ENCODE measurements around the gene CEBPB. TPM values are rescaled to one million over a fixed set of nuclear protein-coding genes. Genes with fewer than 3 reads are reported as not detected.
A peak's percentile ranks its signal among the peaks of the same experiment; 100 is the strongest.

Gene CEBPB
- total RNA-seq, 2 donors from 2014 or later, result 47.7 to 104 TPM

DNA sequence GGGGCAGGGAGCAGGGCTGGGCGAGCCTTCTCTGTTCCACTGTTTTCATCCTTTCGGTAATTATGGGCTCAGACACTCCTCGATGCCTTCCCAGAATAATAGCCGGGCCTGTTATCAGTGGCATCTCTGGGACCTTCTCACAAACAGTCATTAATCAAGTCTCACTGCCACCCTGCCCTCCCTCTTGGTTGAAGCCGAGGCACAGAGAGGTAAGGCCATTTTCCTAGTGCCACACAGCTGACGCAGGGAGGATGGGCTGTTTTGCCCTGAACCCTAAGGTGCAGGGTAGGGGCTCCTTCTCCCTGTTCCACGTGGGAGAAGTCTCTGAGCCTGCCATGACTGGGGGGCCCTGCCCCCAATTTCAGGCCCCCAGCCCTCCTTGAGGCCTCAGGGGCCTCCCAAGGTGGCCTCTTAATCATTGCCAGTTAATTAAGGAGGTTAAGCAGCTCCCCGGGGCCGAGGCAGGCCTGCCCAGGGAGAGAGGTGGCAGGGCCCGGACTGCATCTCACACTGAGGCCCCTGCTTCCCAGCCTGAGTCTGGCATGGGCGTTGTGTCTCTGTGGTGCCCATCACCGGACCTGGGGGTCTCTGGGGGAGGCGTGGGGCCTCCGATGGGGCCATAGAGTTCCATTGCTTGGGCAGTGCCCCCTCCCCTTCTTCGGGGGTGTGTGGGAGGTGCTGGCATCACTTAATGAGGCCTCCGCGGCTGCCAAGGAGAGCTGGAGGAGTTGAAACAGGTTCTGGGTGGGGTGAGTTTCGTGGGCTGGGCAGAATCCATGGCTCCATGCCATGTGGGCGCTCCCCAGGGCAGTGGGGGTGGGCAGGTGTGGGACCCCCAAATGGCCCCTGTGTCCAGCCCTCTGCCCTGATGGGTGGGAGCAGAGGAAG is 42.9 kb downstream of the CEBPB start:
- no peak for DNase-seq
- no peak for ATAC-seq
- no peaks in the 10 kb centered on the region for H3K27me3 ChIP-seq
- no peaks in the 10 kb centered on the region for H3K36me3 ChIP-seq (replicated peaks in 1 of 2; ENCODE audit: insufficient read depth in 1 of 2, low read depth in 2 of 2)
- H3K4me1 ChIP-seq, result no peaks in the 10 kb centered on the region
- H3K4me3 ChIP-seq, result no peak overlapping the region
- intact Hi-C loops (cut with DNase I), result no loop called here
- 71 to 76% methylated on average over 5 to 19 of the region's 19 CpGs for WGBS, 2 donors
- no peak overlapping the region for H3K27ac ChIP-seq
- TF ChIP-seq POLR2A (IDR thresholded peaks at IDR 0.05), result no peak
- TF ChIP-seq, protein P1, sequence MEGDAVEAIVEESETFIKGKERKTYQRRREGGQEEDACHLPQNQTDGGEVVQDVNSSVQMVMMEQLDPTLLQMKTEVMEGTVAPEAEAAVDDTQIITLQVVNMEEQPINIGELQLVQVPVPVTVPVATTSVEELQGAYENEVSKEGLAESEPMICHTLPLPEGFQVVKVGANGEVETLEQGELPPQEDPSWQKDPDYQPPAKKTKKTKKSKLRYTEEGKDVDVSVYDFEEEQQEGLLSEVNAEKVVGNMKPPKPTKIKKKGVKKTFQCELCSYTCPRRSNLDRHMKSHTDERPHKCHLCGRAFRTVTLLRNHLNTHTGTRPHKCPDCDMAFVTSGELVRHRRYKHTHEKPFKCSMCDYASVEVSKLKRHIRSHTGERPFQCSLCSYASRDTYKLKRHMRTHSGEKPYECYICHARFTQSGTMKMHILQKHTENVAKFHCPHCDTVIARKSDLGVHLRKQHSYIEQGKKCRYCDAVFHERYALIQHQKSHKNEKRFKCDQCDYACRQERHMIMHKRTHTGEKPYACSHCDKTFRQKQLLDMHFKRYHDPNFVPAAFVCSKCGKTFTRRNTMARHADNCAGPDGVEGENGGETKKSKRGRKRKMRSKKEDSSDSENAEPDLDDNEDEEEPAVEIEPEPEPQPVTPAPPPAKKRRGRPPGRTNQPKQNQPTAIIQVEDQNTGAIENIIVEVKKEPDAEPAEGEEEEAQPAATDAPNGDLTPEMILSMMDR (IDR thresholded peaks at IDR 0.05), result no peak
- H3K9me3 ChIP-seq, result no peaks in the 10 kb centered on the region

DNA sequence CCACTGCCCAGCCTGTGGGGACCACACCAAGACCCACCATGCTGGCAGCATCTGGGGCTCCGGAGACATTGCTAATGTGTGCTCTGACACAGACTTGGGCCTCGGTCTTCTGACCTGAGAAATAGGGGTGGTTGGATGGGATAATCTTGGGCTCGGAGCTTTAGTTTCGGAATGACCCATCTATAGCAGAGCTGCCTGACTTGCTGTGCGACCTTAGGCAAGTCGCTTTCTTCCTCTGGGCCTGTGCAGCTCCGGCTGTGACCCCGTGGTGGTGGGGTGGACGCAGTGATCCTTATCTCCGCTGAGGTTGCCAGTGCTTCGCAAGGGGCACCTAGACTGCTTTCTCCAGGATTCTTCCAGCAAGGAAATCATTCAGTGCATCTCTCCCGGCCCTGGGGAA is 43.7 kb downstream of the CEBPB start:
- DNase-seq, result no peak
- 72 to 79% methylated on average over 3 to 12 of the region's 12 CpGs for WGBS, 2 donors
- H3K36me3 ChIP-seq (replicated peaks in 1 of 2; ENCODE audit: insufficient read depth in 1 of 2, low read depth in 2 of 2), result no peaks in the 10 kb centered on the region
- no peak overlapping the region for H3K4me3 ChIP-seq
- H3K9me3 ChIP-seq, result no peaks in the 10 kb centered on the region
- no peaks in the 10 kb centered on the region for H3K4me1 ChIP-seq
- H3K27me3 ChIP-seq, result no peaks in the 10 kb centered on the region
- ATAC-seq, result no peak
- TF ChIP-seq, protein P1 (IDR thresholded peaks at IDR 0.05), result no peak
- TF ChIP-seq POLR2A (IDR thresholded peaks at IDR 0.05), result no peak
- intact Hi-C loops (cut with DNase I), result no loop called here
- no peak overlapping the region for H3K27ac ChIP-seq

- H3K9me3 ChIP-seq, result no peaks in the 10 kb centered on the region
- ATAC-seq, result peak; percentile 61
- H3K27ac ChIP-seq, result peak overlapping the region in 1 of 4 donors; percentile 36
- peaks cover under 1% of the 10 kb centered on the region for H3K4me1 ChIP-seq
- intact Hi-C loops (cut with DNase I), result no loop called here
- peak in 1 of 4 donors; percentile 38 for DNase-seq
- H3K4me3 ChIP-seq, result no peak overlapping the region
- WGBS, 2 donors, result 57 to 70% methylated on average over 4 of the region's 4 CpGs
- H3K27me3 ChIP-seq, result no peaks in the 10 kb centered on the region
- no peaks in the 10 kb centered on the region for H3K36me3 ChIP-seq (replicated peaks in 1 of 2; ENCODE audit: insufficient read depth in 1 of 2, low read depth in 2 of 2)
- TF ChIP-seq POLR2A (IDR thresholded peaks at IDR 0.05), result no peak
- TF ChIP-seq, protein P1 (IDR thresholded peaks at IDR 0.05), result no peak
These were observed 46.7 kb downstream of the CEBPB start for GRCh38 chr20:50237349-50237748.

- intact Hi-C loops (cut with DNase I), result no loop called here
- 89 to 91% methylated on average over 19 of the region's 19 CpGs for WGBS, 2 donors
- Histone ChIP-seq H3K36me3 (replicated peaks in 1 of 2; ENCODE audit: insufficient read depth in 1 of 2, low read depth in 2 of 2) (no peaks in the 10 kb centered on the region), H3K27ac (peak overlapping the region in 1 of 4 donors; percentile 36), H3K9me3 (no peaks in the 10 kb centered on the region), H3K4me3 (no peak overlapping the region), H3K4me1 (peaks cover 7% of the 10 kb centered on the region), H3K27me3 (no peaks in the 10 kb centered on the region)
- DNase-seq (no peak), ATAC-seq (no peak)
- TF ChIP-seq, protein P1 (IDR thresholded peaks at IDR 0.05), result no peak
- no peak for TF ChIP-seq POLR2A (IDR thresholded peaks at IDR 0.05)
These were observed 47.6 kb downstream of the CEBPB start for GRCh38 chr20:50238081-50238800.

All from body of pancreas (tissue), 4 donors.